ENCODE results near the gene OTUD3.

GRCh38 chr1:19893687-19894086, 11.5 kb downstream of the OTUD3 start:
- TF ChIP-seq, protein P1, sequence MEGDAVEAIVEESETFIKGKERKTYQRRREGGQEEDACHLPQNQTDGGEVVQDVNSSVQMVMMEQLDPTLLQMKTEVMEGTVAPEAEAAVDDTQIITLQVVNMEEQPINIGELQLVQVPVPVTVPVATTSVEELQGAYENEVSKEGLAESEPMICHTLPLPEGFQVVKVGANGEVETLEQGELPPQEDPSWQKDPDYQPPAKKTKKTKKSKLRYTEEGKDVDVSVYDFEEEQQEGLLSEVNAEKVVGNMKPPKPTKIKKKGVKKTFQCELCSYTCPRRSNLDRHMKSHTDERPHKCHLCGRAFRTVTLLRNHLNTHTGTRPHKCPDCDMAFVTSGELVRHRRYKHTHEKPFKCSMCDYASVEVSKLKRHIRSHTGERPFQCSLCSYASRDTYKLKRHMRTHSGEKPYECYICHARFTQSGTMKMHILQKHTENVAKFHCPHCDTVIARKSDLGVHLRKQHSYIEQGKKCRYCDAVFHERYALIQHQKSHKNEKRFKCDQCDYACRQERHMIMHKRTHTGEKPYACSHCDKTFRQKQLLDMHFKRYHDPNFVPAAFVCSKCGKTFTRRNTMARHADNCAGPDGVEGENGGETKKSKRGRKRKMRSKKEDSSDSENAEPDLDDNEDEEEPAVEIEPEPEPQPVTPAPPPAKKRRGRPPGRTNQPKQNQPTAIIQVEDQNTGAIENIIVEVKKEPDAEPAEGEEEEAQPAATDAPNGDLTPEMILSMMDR (IDR thresholded peaks at IDR 0.05), result no peak
- TF ChIP-seq POLR2A (IDR thresholded peaks at IDR 0.05), result no peak
